Neutrophil (primary cell): ENCODE data around the gene POM121L2.

ENCODE experiments used
- H3K27ac ChIP-seq: fragments of 200-600 bp; sonication (generic); 2 replicates; pipeline ENCODE4 v1.5.1; 2016; ENCODE audit warnings: mild to moderate bottlenecking, moderate library complexity
- H3K27me3 ChIP-seq: fragments of 200-600 bp; sonication (generic); 2 replicates; pipeline ENCODE4 v1.6.0; 2016; ENCODE audit warnings: mild to moderate bottlenecking
- H3K36me3 ChIP-seq: fragments of 200-600 bp; sonication (generic); 2 replicates; pipeline ENCODE4 v1.5.1; 2017
- H3K4me1 ChIP-seq, 2 experiments: fragments of 200-600 bp in 1 of 2; sonication (generic) in 1 of 2; 1 replicate in 1 of 2; 2 replicates in 1 of 2; pipeline versions ENCODE4 v1.5.1 to v1.6.1; 2013 to 2016; ENCODE audit warnings: low read depth in 1 of 2, low read length in 1 of 2, mild to moderate bottlenecking in 1 of 2, moderate library complexity in 1 of 2; ENCODE audit not compliant: control insufficient read depth in 1 of 2, insufficient read depth in 1 of 2
- H3K4me3 ChIP-seq, 2 experiments: fragments of 200-600 bp in 1 of 2; sonication (generic) in 1 of 2; 1 replicate in 1 of 2; 2 replicates in 1 of 2; pipeline ENCODE4 v1.5.1; 2013 to 2016; ENCODE audit warnings: low read depth in 1 of 2, low read length in 1 of 2, mild to moderate bottlenecking in 1 of 2, moderate library complexity in 1 of 2
- H3K9me3 ChIP-seq: fragments of 200-600 bp; sonication (generic); 2 replicates; pipeline ENCODE4 v1.5.1; 2016
- CTCF ChIP-seq: fragments of 200-600 bp; sonication (generic); IDR thresholded peaks from 2 replicates; pipeline ENCODE4 v1.5.1; 2016; ENCODE audit warnings: antibody characterized with exemption

Gene POM121L2

DNA sequence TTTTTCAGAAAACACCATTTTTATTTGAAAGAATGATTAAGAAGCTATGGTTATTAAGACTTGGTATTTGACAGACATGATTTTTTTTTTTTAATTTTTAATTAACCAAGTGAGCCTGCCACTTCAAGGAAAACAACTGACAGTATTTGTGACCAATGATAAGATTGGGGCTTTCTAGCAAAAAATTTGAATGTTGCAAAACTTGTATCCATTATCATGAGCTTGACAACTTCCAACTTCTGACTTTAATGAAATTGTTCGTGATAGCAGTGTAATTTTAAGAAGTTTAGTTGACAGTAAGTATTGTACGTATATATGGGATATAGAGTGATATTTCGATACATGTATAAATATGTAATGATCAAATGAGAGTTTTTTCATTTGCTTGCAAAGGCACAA is 21.6 kb upstream of the POM121L2 start:
- no peaks in the 10 kb centered on the region for H3K9me3 ChIP-seq
- TF ChIP-seq CTCF, result no peak
- H3K4me3 ChIP-seq, result no peak overlapping the region
- H3K36me3 ChIP-seq, result no peaks in the 10 kb centered on the region
- no peaks in the 10 kb centered on the region for H3K4me1 ChIP-seq
- peaks cover 57% of the 10 kb centered on the region for H3K27me3 ChIP-seq
- H3K27ac ChIP-seq, result no peak overlapping the region

- H3K4me3 ChIP-seq, result no peak overlapping the region
- H3K27me3 ChIP-seq, result peaks cover 56% of the 10 kb centered on the region
- no peak for TF ChIP-seq CTCF
- no peak overlapping the region for H3K27ac ChIP-seq
- no peaks in the 10 kb centered on the region for H3K36me3 ChIP-seq
- no peaks in the 10 kb centered on the region for H3K9me3 ChIP-seq
- H3K4me1 ChIP-seq, result no peaks in the 10 kb centered on the region
Measured at GRCh38 chr6:27332692-27333641, 20.9 kb upstream of the POM121L2 start.

GRCh38 chr6:27327023-27327738 is 15.1 kb upstream of the POM121L2 start:
- Histone ChIP-seq H3K36me3 (no peaks in the 10 kb centered on the region), H3K9me3 (no peaks in the 10 kb centered on the region), H3K27ac (no peak overlapping the region), H3K4me1 (no peaks in the 10 kb centered on the region), H3K4me3 (no peak overlapping the region), H3K27me3 (peaks cover 34% of the 10 kb centered on the region)
- no peak for TF ChIP-seq CTCF

DNA sequence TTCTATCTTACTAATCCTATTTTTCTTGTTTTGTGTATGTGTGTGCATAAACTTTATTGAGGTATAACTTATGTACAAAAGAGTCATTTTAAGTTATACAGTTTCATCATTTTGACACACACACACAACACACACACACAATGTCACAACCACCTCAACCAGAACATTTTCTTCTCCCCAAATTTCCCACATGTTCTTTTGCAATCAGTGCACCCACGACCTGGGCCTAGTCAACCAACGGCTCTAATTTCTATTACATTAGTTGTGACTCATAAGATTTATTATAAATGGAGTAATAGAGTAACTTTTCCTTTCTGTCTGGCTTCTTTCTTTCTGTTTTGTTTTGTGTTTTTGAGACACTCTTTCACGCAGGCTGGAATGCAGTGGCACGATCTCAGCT is 9.8 kb upstream of the POM121L2 start:
- TF ChIP-seq CTCF, result no peak
- Histone ChIP-seq H3K4me3 (no peak overlapping the region), H3K27ac (no peak overlapping the region), H3K36me3 (no peaks in the 10 kb centered on the region), H3K4me1 (no peaks in the 10 kb centered on the region), H3K27me3 (peaks cover 33% of the 10 kb centered on the region), H3K9me3 (no peaks in the 10 kb centered on the region)

GRCh38 chr6:27321370-27321769 is 9.3 kb upstream of the POM121L2 start:
- TF ChIP-seq CTCF, result no peak
- no peak overlapping the region for H3K27ac ChIP-seq
- H3K36me3 ChIP-seq, result no peaks in the 10 kb centered on the region
- H3K9me3 ChIP-seq, result no peaks in the 10 kb centered on the region
- H3K4me3 ChIP-seq, result no peak overlapping the region
- peaks cover 35% of the 10 kb centered on the region for H3K27me3 ChIP-seq
- no peaks in the 10 kb centered on the region for H3K4me1 ChIP-seq
